ENCODE results near the gene BDKRB2. TPM values are rescaled to one million over a fixed set of nuclear protein-coding genes. Genes with fewer than 3 reads are reported as not detected.

The BDKRB2 gene
- total and polyA plus RNA-seq, 2 of the 8 experiments (the other 6 are each of a cell fraction or from before 2014, with no cell fraction given): 0.13 to 0.21 TPM

DNA sequence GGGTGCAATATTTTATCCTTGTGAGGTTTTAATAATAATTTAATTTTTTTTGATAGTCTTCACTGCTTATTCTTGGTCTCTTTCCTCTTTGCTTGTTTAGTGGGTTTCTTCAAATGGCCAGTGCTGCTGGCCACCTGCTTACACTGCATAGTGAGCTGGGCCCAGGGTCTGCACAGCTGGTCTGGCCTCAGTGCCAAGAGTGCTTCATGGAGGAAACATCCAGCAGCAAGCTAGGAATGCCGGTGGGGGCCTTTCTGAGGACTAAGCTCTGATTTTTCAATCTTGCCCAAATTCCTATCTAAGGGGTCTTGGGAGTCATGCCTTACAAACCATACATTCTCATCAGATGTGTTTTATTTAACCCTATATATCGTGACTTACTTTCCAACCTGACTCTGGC lies 13.3 kb upstream of the BDKRB2 start (continued):
- TF ChIP-seq, protein P1, sequence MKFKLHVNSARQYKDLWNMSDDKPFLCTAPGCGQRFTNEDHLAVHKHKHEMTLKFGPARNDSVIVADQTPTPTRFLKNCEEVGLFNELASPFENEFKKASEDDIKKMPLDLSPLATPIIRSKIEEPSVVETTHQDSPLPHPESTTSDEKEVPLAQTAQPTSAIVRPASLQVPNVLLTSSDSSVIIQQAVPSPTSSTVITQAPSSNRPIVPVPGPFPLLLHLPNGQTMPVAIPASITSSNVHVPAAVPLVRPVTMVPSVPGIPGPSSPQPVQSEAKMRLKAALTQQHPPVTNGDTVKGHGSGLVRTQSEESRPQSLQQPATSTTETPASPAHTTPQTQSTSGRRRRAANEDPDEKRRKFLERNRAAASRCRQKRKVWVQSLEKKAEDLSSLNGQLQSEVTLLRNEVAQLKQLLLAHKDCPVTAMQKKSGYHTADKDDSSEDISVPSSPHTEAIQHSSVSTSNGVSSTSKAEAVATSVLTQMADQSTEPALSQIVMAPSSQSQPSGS (IDR thresholded peaks at IDR 0.05; ENCODE audit: low read length): no peak
- TF ChIP-seq KDM5A (IDR thresholded peaks at IDR 0.05; ENCODE audit: low read length): no peak

All from H1 (cell line).